NCI-H1048 (cell line): ENCODE measurements around the gene TASP1.
"Not testable (repeated sequence)": the region's sequence is repeated elsewhere in the genome, so short reads cannot be mapped to it uniquely, and the experiment has no call there.

Experiments
- DNase-seq: peaks from one replicate; lab custom pipeline; 2025; lab: John Stamatoyannopoulos, UW

Gene TASP1

GRCh38 chr20:13648291-13649228 is 9.8 kb upstream of the TASP1 start:
- no peak for DNase-seq

DNA sequence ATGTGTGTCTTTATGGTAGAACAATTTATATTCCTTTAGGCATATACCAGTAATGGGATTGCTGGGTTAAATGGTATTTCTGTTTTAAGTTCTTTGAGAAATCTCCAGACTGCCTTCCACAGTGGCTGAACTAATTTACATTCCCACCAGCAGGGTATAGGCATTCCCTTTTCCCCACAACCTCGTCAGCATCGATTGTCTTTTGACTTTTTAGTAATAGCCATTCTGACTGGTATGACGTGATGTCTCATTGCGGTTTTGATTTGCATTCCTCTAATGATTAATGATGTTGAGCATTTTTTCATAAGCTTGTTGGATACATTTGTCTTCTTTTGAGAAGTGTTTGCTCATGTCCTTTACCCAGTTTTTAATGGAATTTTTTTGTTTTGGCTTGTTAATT is 5.3 kb upstream of the TASP1 start:
- DNase-seq = no peak

DNA sequence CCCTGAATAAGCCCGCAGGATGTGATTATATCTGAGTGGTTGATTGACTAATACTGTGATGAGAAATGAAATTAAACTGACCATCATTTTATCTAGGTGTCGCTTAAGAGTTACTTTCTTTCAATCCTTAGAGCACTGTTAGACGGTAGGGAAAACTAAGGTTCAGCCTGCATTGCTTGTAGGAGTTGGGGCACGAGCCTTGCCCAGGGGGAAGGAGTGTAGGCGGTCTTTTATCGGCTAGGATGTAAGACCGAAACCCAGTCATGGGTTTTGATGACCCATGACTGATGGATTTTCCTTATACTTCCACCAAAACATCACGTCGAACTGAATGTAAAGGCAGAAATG is 392 bp upstream of the TASP1 start:
- no peak for DNase-seq

DNA sequence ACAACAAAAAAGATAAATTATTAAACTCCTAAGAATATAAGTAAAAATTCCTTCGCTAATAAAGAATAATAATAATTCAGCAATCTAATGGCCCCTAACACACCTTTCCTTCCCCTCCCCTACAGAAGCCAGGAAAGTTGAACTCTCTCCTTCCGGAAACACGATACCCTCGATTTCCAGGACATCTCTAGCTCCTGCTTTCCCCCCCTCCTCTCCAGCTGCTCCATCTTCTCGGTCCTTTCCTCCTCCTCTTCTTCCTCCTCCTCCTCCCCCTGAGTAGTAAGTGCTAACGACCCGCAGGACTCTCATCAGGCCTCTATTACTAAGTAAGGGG is 603 bp downstream of the TASP1 start:
- DNase-seq = no peak

GRCh38 chr20:13632431-13632830 is 6.3 kb downstream of the TASP1 start:
- no peak for DNase-seq

DNA sequence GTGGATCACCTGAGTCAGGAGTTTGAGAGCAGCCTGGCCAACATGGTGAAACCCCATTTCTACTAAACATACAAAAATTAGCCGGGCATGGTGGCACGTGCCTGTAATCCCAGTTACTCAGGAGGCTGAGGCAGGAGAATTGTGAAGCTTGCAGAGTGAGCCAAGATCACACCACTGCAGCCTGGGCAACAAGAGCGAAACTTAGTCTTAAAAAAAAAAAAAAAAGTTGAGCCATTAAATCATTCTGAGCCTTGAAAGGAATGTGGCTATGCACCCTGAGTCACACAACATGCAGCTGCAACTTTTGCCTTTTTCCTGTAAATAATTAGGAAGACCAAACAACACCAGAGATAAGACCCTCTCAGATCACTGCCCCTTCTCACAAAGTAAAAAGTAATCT is 11.2 kb downstream of the TASP1 start:
- not testable (repeated sequence) for DNase-seq

GRCh38 chr20:13626724-13627123 is 12.0 kb downstream of the TASP1 start:
- DNase-seq = no peak

GRCh38 chr20:13625304-13625979 is 13.3 kb downstream of the TASP1 start:
- DNase-seq = no peak

GRCh38 chr20:13619415-13619814 is 19.3 kb downstream of the TASP1 start:
- DNase-seq = not testable (repeated sequence)

DNA sequence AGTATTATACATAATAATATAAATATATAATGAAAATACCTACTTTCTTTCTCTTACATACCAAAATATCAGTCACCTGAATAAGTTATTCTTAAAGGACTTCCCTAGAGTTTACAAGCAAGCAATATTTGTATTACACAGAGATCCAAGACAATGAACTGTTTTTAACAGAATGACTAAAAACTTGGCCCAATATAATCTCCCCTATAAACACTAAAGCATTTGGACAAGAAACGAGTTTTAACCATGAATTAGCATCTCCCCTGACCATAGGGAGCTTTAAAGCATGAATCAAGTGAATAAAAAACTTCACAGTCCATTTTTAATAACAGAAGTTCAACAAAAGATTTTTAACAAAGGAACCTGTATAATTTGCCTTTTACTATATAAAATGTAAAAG is 20.3 kb downstream of the TASP1 start:
- DNase-seq = not testable (repeated sequence)

DNA sequence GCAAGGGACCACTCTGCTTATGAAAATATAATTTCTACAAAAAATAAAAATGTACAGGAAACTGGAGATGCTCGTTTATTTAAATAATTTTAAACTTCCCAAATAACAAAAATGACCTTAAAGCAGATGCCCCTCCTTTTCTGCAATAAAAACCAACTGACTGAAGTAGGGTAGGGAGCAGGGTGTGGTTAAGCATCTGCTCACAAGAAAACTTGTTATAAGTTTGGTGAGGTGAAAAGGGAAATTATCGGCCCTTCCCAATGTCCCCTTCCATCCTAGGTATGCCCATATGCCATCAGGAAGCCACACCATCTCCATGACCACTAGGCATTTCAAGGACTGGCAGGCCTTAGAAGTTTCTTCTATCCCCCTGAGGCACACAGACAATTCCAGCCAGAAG is 21.1 kb downstream of the TASP1 start:
- DNase-seq = not testable (repeated sequence)

GRCh38 chr20:13616713-13617112 is 22.0 kb downstream of the TASP1 start:
- not testable (repeated sequence) for DNase-seq

DNA sequence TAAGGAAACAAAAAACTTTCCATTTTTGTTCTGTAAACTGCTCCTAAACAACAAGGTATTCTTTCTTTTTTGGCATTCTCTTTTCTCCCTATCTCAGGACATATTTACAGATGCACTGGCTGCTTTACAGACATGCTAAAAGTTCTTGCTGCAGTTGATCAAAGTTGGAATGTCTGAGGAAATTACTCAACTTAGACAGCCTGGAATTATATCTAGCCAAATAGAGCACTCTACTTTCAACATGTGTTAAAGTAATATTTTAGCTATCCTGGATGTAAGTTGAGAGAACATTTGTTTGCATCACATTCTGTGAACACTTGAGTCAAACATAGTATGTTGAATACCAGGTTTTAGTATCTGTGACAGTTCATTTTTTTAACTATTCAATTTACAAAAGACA is 24.8 kb downstream of the TASP1 start:
- DNase-seq = no peak

DNA sequence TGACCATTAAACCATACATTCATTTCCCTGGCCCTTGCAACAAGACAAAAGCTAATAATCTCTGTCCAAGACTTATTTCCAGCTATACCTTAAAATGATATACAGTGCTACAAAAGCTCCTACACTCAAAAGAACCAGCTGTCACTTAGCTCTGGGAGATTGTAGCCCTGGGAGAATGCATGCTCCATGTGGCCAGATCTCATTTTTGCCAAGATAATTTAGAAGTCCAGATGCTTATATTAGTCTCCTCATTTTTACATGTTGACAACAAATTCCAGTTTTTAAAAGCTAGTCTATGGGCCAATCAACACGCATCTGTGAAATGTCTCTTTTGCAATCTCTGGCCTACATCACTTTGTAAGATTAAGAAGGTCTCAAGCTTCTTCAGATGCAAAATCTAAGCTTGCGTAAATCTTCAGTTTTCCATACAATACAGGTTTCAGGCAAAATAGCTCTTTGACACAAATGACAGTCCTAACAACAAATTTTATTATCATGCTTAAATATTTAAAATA is 27.1 kb downstream of the TASP1 start:
- no peak for DNase-seq

GRCh38 chr20:13610184-13610583 is 28.5 kb downstream of the TASP1 start:
- no peak for DNase-seq

GRCh38 chr20:13608066-13608465 is 30.7 kb downstream of the TASP1 start:
- no peak for DNase-seq

DNA sequence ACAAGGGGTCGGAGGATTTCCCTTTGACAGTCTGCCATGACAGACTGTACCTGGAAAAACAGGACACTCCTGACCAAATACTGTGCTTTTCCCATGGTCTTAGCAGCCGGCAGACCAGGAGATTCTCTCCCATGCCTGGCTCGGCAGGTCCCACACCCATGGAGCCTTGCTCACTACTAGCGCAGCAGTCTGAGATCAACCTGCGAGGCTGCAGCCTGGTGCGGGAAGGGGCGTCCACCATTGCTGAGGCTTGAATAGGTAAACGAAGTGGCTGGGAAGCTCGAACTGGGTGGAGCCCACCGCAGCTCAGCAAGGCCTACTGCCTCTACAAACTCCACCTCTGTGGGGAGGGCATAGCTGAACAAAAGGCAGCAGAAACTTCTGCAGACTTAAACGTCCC is 45.3 kb downstream of the TASP1 start:
- DNase-seq = not testable (repeated sequence)

DNA sequence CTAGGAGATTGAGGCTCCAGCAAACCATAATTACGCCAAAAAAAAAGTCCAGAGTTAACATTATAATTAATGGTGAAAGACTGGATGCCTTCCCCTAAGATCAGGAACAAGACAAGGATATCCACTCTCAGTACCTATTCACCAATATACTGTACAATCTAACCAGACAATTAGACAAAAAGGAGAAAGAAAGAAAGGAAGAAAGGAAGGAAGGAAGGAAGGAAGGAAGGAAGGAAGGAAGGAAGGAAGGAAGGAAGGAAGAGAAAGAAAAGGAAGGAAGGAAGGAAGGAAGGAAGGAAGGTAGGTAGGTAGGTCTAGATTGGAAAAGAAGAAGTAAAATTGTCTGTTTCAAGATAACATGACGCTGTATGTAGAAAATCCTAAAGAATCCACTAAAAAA is 50.7 kb downstream of the TASP1 start:
- no peak for DNase-seq

DNA sequence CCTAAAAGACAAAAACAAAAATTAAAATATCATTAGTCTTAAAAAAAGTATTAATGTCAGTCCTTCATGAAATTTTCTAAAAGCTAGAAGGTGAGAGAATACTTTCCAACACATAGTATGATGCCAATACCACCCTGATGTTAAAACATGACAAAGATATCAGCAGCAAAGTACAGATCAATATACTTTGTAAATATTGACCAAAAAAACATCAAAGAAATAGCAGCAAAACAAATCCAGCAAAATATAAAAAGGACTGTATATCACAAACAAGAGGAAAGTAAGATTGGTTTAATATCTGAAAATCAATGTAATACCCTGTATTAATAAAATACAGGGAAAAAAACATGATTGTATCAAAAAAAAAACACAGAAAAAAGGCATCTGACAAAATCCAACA is 51.4 kb downstream of the TASP1 start:
- no peak for DNase-seq

DNA sequence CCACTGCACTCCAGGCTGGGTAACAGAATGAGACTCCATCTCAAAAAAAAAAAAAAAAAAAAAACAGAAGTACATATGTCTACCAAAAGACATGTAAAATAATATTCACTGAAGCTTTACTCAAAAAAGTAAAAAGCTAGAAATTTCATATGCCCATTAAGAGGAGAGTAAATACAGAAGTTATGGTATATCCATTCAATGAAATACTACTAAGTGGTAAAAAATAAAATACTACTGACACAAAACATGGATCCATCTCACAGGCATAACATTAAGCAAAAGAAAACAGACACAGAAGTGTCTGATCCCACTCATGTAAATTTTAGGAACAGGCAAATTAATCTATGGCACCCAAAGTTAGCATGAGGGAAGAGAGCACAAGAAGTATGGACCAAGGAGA is 52.6 kb downstream of the TASP1 start:
- no peak for DNase-seq

DNA sequence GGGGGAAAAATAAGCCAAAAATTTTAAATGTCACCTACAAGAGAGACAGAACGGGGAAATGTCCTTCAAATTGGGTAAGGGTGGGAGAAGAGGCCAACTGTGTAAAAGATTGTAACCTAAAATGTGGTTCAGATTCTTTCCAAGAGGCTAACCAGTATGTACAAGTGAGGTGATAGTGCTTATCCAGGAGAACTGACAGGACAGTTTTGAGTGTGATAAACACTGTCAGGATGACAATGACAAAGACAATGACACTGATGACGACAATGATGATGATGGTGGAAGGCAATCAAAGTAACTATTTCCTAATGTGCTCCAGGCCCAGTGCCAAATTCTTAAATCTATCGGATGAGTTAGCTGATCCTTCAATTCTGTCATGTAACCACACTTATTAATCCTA is 57.3 kb downstream of the TASP1 start:
- DNase-seq = no peak

DNA sequence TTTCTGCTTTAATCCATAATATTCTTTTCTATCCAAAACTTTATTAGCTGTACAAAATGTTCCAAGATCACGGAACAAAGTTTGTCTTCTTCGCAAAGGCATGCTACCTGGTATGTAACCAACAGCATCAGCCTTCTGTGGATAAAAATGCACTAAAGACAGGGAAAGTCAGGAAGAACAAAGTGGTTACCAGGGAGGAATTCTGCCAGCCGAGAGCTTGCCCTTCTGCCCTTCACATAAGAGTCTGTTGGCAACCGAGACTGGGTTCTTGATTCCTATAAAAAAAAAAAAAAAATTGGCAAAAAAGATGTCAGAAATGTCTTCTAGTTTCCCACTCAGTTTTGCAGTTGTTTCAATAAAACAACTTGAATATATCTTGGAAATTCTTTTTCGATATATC is 58.0 kb downstream of the TASP1 start:
- DNase-seq = no peak

DNA sequence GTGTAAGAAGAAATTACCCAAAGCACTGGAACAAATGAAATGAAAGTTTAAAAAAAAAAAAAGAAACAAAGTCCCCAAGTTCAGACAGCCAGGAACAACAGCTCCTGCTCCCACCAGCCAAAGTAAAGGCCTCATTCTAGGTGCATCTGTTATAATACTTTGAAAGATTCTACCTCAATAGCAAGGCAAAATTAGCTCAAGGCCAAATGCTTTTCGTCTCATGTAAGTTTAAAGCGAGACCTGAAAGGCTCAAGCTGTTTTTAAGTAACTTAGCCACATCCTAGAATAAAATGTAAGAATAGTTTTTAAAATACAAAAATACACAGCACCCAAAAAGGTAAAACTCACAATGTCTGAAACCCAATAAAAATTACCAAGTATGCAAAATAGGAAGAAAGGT is 64.7 kb downstream of the TASP1 start:
- DNase-seq = no peak
